ENCODE results near the gene DNAJA4. TPM values are rescaled to one million over a fixed set of nuclear protein-coding genes. Genes with fewer than 3 reads are reported as not detected.

The DNAJA4 gene
- polyA plus RNA-seq, 3 donors: 23.4 to 32.4 (median 25.3) TPM

GRCh38 chr15:78322724-78323521 is 58.6 kb downstream of the DNAJA4 start:
- DNase-seq (ENCODE audit: extremely low read depth in 1 of 11, low read depth in 9 of 11, low spot score in 4 of 11): no peak

- no peak for DNase-seq (ENCODE audit: extremely low read depth in 1 of 11, low read depth in 9 of 11, low spot score in 4 of 11)
Observed at GRCh38 chr15:78323693-78324092, 59.3 kb downstream of the DNAJA4 start.

GRCh38 chr15:78324144-78324543 is 59.8 kb downstream of the DNAJA4 start:
- DNase-seq (ENCODE audit: extremely low read depth in 1 of 11, low read depth in 9 of 11, low spot score in 4 of 11): no peak

- DNase-seq (ENCODE audit: extremely low read depth in 1 of 11, low read depth in 9 of 11, low spot score in 4 of 11): no peak
Observed at GRCh38 chr15:78325092-78325843, 60.9 kb downstream of the DNAJA4 start.

GRCh38 chr15:78327466-78327865 is 63.1 kb downstream of the DNAJA4 start:
- DNase-seq (ENCODE audit: extremely low read depth in 1 of 11, low read depth in 9 of 11, low spot score in 4 of 11): no peak

- DNase-seq (ENCODE audit: extremely low read depth in 1 of 11, low read depth in 9 of 11, low spot score in 4 of 11): no peak
Observed at GRCh38 chr15:78329625-78330024, 65.3 kb downstream of the DNAJA4 start.

Other genes with a start within 250 kb of the DNAJA4 start
- 10 to 100 TPM; 27.7 to 30.5 (median 29.8) TPM for gene TBC1D2B, start 186.9 kb upstream of the DNAJA4 start, polyA plus RNA-seq (ENCODE audit: insufficient read length in 3 of 3)
- gene SH2D7, start 172.0 kb upstream of the DNAJA4 start, polyA plus RNA-seq (ENCODE audit: insufficient read length in 3 of 3): under 1 TPM; 0.44 to 0.83 (median 0.65) TPM
- 10 to 100 TPM; 27.6 to 38.4 (median 29.0) TPM for gene CIB2, start 133.1 kb upstream of the DNAJA4 start, polyA plus RNA-seq (ENCODE audit: insufficient read length in 3 of 3)
- gene IDH3A, start 115.2 kb upstream of the DNAJA4 start, polyA plus RNA-seq (ENCODE audit: insufficient read length in 3 of 3): 10 to 100 TPM; 48.8 to 54.3 (median 52.6) TPM
- 1 to 10 TPM; 1.1 to 1.7 (median 1.5) TPM for gene ACSBG1, start 30.0 kb upstream of the DNAJA4 start, polyA plus RNA-seq (ENCODE audit: insufficient read length in 3 of 3)
- gene SKIC8, start 35.0 kb downstream of the DNAJA4 start, polyA plus RNA-seq (ENCODE audit: insufficient read length in 3 of 3): 100 to 1,000 TPM; 103 to 108 (median 108) TPM
- gene CRABP1, start 75.8 kb downstream of the DNAJA4 start, polyA plus RNA-seq (ENCODE audit: insufficient read length in 3 of 3): 10 to 100 TPM; 35.2 to 56.2 (median 44.5) TPM
- gene IREB2, start 173.7 kb downstream of the DNAJA4 start, polyA plus RNA-seq (ENCODE audit: insufficient read length in 3 of 3): 10 to 100 TPM; 57.0 to 73.9 (median 68.4) TPM
- gene HYKK, start 243.0 kb downstream of the DNAJA4 start, polyA plus RNA-seq (ENCODE audit: insufficient read length in 3 of 3): 1 to 10 TPM; 7.2 to 9.8 (median 8.6) TPM